HG03066 (cell line): ENCODE data around the gene CCDC90B.
"Not testable (repeated sequence)": the region's sequence is repeated elsewhere in the genome, so short reads cannot be mapped to it uniquely, and the experiment has no call there.

ENCODE experiments used
- ATAC-seq: cut with Tn5 transposase; IDR thresholded peaks from one replicate; pipeline ENCODE4 v1.9.1; 2021; ENCODE audit warnings: low read depth; ENCODE audit not compliant: unreplicated experiment

Gene CCDC90B, protein sequence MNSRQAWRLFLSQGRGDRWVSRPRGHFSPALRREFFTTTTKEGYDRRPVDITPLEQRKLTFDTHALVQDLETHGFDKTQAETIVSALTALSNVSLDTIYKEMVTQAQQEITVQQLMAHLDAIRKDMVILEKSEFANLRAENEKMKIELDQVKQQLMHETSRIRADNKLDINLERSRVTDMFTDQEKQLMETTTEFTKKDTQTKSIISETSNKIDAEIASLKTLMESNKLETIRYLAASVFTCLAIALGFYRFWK

GRCh38 chr11:83285771-83286528 is at the start of gene CCDC90B:
CCDC90B (minus strand) TSS chr11:83286367; CDS start chr11:83285972, 395 bp downstream.
- peak; percentile 83 for ATAC-seq

DNA sequence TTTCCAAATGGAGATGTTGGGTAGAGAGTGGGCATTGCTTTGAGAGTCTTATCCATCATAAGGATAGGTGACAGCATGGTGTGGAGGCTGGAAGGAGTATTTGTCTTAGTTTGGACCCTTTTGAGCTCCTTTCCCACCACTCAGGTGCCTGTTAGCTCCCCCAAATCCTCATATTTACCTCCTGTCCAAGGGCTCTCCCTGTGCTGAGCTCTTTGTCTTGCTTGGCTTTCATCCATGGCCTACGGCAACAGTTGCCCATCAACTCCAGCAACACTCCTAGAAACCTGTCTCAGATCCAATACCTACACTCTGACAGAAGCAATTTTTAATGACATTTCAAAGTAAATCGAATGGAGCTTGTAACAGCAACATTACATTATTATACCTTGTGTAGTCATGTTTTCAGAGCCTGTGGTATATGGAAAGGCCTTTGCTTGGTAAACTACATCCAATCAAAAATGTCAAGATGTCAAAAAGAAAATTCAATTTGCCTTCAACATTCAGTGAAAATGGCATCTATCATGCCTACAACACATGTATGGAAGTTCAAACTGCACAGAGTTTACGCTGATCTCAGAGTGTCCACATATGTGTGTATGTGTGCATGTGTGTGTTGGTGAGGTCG is 49.4 kb upstream of the CCDC90B start:
- no peak for ATAC-seq

DNA sequence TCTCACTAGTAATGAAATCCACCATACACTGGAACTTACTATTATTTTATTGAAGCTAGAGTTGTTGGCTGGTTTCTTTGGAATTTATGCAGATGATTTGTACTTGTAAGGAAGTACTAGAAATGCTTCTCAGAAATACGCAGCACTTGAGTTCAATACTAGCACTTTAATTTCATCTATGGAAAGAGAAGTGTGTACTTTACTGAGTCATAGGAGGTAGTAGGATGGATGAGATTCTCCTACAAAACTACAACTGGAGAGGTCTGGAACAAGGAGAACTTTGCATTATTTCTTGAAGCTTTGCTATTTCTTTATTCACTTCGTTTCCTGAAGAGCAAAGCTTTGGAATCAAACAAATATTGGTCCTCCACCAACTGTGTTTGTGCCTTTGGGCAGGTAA is 44.1 kb upstream of the CCDC90B start:
- no peak for ATAC-seq

DNA sequence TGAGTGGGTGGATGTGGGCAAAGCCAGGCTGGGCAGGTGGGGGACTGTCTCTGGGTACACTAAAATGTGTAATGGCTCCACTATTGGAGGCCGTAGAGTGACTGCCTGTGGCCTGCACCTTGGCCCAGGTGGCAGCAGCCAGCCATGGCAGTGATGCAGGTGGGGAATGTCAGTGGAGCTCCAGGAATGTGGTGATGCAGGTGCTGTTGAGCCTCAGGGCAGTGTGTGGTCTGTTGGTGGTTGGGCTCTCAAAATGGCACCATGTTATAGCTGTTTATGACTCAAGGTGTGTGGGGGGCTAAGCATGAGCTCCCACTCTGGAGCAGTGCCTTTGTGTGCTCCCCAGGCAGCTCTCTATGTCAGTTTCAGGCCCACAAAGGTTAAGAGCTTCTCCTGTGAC is 40.2 kb upstream of the CCDC90B start:
- no peak for ATAC-seq

DNA sequence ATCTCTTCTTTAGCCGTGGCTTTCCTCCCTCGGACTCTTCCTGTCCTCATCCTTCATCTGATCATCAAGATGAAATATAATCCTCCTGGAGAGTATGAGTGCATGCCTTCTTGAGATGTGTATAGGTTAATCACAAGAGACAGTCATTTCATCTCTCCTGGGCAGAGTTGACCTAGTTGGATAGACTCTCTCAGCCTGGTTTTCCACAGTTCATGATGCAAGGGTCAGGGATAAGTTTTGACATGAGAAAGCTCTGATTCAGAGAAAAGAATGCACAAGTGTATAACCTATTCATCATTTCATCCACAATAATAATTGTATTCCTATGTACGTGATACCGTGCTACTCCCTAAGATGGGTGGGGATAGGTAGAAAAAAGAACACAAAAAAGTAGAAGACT is 33.2 kb upstream of the CCDC90B start:
- ATAC-seq = no peak

DNA sequence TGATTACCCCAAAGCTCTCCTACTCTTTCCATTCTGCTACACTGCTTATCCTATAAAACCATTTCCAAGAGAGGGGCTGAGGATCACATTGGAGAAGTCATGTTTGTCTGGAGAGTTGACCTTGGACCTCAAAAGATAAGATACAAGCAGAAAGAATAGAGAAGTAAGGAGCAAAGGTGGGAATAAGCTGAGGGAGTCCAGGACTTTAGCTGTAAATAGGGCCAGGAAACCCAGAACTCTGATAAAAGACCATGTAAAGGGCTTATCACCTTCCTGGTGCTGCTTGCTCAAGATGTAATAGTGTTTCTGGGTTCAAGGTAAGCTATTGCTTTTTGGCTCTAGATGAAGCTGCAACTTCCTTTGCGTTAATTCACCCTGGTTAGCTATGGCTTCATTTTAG is 32.8 kb upstream of the CCDC90B start:
- ATAC-seq = no peak

- ATAC-seq = no peak
These were observed 31.9 kb upstream of the CCDC90B start for GRCh38 chr11:83317757-83318690.

DNA sequence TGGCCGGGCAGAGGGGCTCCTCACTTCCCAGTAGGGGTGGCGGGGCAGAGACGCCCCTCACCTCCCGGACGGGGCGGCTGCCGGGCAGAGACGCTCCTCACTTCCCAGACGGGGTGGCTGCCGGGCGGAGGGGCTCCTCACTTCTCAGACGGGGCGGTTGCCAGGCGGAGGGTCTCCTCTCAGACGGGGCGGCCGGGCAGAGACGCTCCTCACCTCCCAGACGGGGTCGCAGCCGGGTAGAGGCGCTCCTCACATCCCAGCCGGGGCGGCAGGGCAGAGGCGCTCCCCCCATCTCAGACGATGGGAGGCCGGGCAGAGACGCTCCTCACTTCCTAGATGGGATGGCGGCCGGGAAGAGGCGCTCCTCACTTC is 30.7 kb upstream of the CCDC90B start:
- ATAC-seq = not testable (repeated sequence)

DNA sequence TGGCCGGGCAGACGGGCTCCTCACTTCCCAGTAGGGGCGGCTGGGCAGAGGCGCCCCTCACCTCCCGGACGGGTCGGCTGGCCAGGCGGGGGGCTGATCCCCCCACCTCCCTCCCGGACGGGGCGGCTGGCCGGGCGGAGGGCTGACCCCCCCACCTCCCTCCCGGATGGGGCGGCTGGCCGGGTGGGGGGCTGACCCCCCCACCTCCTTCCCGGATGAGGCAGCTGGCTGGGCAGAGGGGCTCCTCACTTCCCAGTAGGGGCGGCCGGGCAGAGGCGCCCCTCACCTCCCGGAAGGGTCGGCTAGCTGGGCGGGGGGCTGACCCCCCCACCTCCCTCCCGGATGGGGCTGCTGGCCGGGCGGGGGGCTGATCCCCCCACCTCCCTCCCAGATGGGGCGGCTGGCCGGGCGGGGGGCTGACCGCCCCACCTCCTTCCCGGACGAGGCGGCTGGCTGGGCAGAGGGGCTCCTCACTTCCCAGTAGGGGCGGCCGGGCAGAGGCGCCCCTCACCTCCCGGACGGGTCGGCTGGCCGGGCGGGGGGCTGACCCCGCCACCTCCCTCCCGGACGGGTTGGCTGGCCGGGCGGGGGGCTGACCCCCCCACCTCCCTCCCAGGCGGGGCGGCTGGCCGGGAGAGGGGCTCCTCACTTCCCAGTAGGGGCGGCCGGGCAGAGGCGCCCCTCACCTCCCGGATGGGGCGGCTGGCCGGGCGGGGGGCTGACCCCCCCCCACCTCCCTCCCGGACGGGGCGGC is 30.2 kb upstream of the CCDC90B start:
- ATAC-seq = not testable (repeated sequence)

DNA sequence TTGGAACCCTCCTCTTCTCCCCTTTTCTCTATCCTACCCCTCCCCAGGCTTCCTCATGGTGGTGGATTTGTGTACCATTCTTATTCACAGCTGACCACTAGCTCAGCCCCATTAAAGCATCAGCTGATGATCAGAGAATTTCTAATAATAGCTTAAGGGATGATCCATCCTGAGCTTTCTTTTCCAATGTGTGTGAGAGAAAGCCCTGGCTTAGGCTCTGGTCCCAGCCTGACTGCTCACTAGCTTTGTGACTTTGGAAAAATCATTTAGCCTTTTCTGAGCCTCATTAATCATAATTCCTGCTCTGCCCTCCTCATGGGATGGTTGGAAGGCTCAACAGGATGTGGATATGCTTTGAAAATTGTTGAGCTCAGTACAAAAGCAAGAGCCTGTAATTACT is 26.3 kb upstream of the CCDC90B start:
- no peak for ATAC-seq

GRCh38 chr11:83311701-83312100 is 25.5 kb upstream of the CCDC90B start:
- no peak for ATAC-seq

- no peak for ATAC-seq
These were observed 24.6 kb upstream of the CCDC90B start for GRCh38 chr11:83310718-83311117.

DNA sequence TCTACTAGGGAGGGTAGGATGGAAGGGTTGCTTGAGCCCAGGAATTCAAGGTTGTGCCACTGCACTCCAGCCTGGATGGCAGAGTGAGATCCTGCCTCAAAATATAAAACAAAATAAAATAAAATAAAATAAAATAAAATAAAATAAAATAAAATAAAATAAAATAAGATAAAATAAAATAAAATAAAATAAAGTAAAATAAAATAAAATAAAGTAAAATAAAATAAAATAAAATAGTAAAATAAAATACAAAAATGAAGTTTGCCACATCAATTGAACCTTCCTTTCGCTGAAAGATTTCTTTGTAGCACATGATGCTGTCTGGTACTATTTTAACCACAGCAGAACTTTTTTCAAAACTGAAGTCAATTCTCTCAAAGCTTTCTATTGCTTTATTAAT is 22.4 kb upstream of the CCDC90B start:
- not testable (repeated sequence) for ATAC-seq

DNA sequence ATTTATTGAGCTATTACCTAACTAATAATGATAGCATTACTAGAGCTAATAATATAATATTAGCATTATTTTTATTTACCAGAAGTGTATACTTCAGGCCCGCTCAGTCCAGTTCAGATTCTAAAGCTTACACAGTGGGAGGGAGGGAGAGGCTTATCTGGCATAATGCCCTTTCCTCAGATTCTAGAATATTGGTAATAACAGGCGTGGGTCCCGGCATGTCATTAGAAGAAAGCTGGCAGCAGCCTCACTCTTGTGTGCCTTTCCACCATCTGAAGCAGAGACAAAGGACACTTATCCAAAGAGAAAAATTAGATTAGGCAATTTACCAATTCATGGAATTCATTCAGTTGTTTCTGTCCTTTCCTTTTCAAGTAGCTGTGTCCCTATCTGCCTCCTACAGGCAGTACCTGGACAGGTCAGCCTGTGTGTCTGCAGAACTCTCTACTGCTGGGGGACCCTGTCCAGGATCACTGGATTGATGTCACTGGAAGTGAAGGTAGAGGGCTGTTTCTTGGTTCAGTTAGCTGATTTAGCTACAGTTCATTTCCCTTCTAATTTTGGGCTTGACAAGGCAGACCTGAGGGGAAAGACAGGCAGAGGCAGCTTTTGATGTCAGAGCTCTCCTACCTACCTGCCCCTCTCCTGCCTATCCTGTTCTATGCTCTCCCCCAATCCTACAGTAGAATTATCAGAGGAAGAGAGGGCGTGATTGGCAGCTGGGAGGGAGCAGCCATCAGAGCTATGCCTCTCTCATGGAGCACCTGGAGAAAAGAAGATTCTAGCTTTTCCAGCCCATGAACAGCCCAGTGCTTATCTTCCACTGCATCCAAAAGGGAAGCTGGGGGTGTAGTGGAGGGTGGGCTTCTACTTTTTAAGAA is 20.3 kb upstream of the CCDC90B start:
- ATAC-seq = no peak

DNA sequence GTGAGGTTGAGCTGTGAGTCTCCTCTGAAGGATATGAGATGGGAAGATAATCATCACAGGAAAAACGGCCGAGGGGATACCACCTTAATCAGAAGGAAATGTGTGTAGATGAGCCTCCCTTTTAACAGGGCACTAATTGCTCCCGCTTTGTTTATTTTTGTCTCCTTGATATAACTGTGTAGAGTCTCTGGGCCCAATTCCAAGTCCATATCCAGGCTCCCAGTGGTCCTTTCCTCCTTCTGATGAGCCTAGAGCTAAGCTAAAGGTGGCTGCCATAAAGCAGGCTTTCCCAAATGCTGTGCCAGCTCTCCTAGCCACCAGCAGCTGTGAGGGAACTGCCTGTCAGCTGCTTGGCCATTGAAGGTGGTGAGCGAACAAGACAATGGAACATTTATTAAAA is 17.1 kb upstream of the CCDC90B start:
- ATAC-seq = no peak

DNA sequence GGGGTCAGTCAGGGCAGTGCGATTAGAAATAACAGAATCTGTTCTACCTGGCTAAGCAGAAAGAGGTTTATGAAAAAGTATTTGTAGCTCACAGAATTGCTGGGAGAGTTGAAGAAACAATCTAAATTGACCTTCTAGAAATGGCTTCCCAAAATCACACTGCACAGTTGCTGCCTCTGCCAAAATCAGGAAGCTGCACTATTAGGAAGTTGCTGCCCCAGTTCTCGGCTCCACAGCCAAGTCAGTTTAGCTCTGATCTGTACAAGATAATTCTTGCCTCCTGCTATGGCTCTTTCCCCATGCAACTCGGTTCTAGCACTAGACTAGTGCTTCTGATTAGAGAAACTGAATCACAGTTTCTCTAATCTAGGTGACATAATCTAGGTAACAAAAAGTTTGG is 16.0 kb upstream of the CCDC90B start:
- no peak for ATAC-seq

- no peak for ATAC-seq
These were observed 13.5 kb upstream of the CCDC90B start for GRCh38 chr11:83299681-83300080.

DNA sequence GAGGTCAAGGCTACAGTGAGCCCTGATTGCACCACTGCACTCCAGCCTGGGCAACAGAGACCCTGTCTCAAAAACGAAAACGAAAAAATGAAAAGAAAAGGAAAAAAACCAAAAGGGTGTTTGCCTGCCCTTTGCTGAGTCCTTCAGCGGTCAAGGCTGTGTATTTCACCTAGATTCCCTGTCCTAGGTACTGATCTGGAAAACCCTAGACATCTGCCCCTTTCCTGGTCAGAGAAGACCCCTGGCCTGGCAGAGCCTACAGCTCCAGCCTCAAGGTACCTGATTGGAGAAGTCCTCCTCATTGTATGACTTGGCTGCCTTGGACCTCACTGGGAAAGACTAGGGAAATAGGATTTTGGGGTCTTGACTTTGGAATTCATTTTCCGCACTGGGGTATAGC is 8.0 kb upstream of the CCDC90B start:
- ATAC-seq = no peak

- ATAC-seq = no peak
These were observed 7.2 kb upstream of the CCDC90B start for GRCh38 chr11:83293457-83293774.
